ENCODE data around the gene CLBA1.

CLBA1 gene

DNA sequence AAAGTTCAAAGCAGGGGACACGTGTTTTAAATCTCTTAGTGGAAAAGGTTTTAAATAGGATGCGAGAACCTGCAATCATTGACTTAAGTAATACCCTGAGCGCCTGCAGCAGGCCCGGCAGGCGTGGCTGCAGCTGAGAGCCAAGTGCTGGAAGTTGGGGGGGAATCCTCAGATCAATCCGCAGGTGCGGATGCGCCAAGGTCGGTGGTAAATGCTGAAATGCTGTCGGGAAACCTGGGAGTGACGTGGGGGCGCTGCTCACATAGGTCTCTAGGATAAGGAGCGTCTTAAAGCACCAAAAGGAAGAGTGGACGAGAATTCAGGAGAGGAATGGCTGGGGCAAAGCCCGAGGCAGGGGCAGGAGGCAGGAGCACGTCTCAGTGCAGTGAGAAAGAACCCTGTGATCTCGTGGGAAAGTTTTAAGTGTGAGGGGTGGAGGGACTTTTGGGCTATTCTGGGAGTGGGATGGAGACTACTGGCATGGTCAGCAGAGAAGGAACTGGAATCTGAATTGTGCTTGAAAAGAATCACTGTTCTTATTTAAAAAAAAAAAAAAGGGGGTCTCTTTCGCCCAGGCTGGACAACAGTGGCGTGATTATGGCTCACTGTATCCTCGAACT, 36.2 kb downstream of the CLBA1 start:
- peak in 1 of 2 donors; percentile 39 for DNase-seq (ENCODE audit: low read depth in 2 of 2)
- H3K4me3 ChIP-seq (replicated peaks in 1 of 2; ENCODE audit: low read depth in 2 of 2, low read length in 2 of 2), result peak overlapping the region; percentile 65 to 76
- TF ChIP-seq, protein P1, sequence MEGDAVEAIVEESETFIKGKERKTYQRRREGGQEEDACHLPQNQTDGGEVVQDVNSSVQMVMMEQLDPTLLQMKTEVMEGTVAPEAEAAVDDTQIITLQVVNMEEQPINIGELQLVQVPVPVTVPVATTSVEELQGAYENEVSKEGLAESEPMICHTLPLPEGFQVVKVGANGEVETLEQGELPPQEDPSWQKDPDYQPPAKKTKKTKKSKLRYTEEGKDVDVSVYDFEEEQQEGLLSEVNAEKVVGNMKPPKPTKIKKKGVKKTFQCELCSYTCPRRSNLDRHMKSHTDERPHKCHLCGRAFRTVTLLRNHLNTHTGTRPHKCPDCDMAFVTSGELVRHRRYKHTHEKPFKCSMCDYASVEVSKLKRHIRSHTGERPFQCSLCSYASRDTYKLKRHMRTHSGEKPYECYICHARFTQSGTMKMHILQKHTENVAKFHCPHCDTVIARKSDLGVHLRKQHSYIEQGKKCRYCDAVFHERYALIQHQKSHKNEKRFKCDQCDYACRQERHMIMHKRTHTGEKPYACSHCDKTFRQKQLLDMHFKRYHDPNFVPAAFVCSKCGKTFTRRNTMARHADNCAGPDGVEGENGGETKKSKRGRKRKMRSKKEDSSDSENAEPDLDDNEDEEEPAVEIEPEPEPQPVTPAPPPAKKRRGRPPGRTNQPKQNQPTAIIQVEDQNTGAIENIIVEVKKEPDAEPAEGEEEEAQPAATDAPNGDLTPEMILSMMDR (IDR thresholded peaks at IDR 0.05; ENCODE audit: low read depth, low read length), result no peak

DNA sequence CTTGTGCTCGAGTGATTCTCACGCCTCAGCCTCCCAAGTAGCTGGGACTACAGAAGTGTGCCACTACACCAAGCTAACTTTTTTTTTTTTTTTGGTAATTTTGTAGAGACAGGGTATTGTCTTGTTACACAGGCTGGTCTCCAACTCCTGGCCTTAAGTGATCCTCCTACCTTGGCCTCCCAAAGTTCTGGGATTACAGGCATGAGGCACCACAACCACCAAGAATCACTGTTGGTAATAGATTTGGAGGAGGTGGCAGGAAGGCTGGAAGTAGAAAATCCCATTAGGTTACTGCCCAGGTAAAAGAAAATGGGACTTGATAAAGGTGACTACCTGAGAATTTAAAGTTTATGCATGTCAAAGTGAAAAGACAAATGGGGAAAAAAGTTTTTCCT, 36.7 kb downstream of the CLBA1 start:
- peak overlapping the region; percentile 65 to 76 for H3K4me3 ChIP-seq (replicated peaks in 1 of 2; ENCODE audit: low read depth in 2 of 2, low read length in 2 of 2)
- TF ChIP-seq, protein P1 (IDR thresholded peaks at IDR 0.05; ENCODE audit: low read depth, low read length), result no peak
- DNase-seq (ENCODE audit: low read depth in 2 of 2), result no peak

DNA sequence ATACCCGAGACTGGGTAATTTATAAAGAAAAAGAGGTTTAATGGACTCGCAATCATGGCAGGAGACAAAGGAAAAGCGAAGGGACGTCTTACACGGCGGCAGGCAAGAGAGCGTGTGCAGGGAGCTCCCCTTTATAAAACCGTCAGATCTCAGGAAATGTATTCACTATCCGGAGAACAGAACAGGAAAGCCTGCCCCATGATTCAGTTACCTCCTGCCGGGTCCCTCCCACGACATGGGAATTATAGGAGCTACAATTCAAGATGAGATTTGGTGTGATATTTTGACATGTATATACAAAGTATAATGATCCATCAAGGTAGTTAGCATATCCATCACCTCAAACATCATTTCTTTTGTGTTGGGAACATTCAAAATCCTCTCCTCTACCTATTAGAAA, 37.6 kb downstream of the CLBA1 start:
- TF ChIP-seq, protein P1 (IDR thresholded peaks at IDR 0.05; ENCODE audit: low read depth, low read length), result no peak
- H3K4me3 ChIP-seq (replicated peaks in 1 of 2; ENCODE audit: low read depth in 2 of 2, low read length in 2 of 2), result no peak overlapping the region
- DNase-seq (ENCODE audit: low read depth in 2 of 2), result peak in 1 of 2 donors; percentile 58

DNA sequence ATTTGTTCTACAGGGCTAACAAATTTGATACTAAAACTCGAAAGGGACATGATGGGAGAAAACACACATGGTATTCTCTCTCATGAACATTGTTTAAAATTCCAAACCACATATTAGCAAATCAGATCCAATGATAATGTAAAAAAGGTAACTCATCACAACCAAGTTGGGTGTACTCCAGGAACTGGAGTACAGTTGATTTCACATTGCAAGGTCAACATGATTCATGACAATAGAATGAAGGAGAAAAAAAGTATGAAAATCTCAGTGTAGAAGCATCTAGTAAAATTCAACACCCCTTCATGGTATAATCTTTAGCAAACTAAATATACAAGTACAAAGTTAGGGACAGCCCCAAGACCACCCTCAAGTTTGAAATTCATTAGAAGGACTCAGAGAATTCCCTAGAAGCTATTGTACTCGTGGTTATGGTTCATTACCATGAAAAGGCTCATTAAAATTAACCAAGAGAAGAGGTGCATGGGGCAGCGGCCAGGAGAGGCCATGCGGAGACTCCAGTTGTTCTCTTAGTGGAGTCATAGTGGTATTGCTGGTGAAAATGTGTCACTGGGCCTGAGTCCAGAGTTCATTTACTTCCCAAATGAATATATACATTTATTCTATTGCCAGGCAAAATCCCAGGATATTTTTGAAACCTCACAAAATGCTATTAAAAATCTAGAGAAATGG, 38.3 kb downstream of the CLBA1 start:
- TF ChIP-seq, protein P1 (IDR thresholded peaks at IDR 0.05; ENCODE audit: low read depth, low read length), result no peak
- DNase-seq (ENCODE audit: low read depth in 2 of 2), result peak; percentile 39 to 84
- no peak overlapping the region for H3K4me3 ChIP-seq (replicated peaks in 1 of 2; ENCODE audit: low read depth in 2 of 2, low read length in 2 of 2)

DNA sequence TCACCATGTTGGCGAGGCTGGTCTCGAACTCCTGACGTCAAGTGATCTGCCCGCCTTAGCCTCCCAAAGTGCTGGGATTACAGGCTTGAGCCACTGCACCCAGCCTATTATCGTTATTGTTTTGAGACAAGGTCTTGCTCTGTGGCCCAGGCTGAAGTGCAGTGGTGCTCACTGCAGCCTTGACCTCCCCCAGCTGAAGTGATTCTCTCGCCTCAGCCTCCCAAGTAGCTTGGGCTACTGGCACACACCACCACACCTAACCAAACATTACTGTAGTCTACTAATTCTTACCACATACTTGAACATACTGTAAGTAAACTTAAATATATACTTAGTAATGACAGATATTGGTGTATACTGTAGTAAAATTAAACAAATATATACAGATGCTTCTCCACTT, 39.8 kb downstream of the CLBA1 start:
- no peak for DNase-seq (ENCODE audit: low read depth in 2 of 2)
- H3K4me3 ChIP-seq (replicated peaks in 1 of 2; ENCODE audit: low read depth in 2 of 2, low read length in 2 of 2), result no peak overlapping the region
- TF ChIP-seq, protein P1 (IDR thresholded peaks at IDR 0.05; ENCODE audit: low read depth, low read length), result no peak

DNA sequence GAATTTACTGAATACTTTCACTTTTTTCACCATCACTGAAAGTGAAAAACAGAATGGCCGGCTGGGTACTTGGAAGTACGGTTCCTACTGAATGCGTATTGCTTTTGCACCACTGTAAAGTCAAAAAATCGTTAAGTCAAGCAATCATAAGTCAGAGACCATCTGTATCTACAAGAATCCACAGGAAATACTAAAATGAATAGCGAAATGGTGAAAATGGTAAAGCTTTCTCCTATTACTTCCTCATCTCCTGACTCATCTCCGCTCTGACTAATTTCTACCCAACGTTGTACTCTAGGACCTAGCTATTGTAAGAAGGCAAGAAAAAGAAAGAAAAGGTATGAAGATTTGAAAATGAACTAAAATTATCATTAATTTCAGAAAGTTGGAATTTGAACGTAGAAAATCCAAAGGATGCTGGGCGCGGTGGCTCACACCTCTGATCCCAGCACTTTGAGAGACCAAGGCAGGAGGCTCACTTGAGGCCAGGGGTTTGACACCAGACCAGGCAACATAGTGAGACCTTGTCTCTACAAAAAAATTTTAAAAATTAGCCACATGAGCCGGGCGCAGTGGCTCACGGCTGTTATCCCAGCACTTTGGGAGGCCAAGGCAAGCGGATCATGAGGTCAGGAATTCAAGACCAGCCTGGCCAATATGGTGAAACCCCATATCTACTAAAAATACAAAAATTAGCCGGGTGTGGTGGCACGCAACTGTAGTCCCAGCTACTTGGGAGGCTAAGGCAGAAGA, 40.6 kb downstream of the CLBA1 start:
- TF ChIP-seq, protein P1 (IDR thresholded peaks at IDR 0.05; ENCODE audit: low read depth, low read length), result no peak
- no peak overlapping the region for H3K4me3 ChIP-seq (replicated peaks in 1 of 2; ENCODE audit: low read depth in 2 of 2, low read length in 2 of 2)
- DNase-seq (ENCODE audit: low read depth in 2 of 2), result peak in 1 of 2 donors; percentile 92

Measured in cardiac fibroblast (primary cell).